IMR-90 (cell line): ENCODE results near the gene FAIM2. TPM values are rescaled to one million over a fixed set of nuclear protein-coding genes. Genes with fewer than 3 reads are reported as not detected.

Source experiments
- ATAC-seq: fragments of 200-7000 bp; cut with Tn5 transposase; 2 replicates; pipeline ENCODE4 v1.9.1; 2020; ENCODE audit warnings: low read depth, mild to moderate bottlenecking, moderate library complexity
- BruUV-seq: library from RNA; stranded (reverse); fragments of 400-500 nt; replicated peaks from 2 replicates; lab custom pipeline; 2021; lab: Mats Ljungman, UMichigan
- CTCF ChIA-PET: fragments of 300-600 bp; formaldehyde crosslinking; extraction: SDS; loops from one replicate; lab custom pipeline; 2021; ENCODE audit warnings: antibody characterized with exemption; lab: Yijun Ruan, JAX
- POLR2A ChIA-PET: fragments of 300-600 bp; sonication (Branson Sonifier 250); formaldehyde crosslinking; loops from one replicate; lab custom pipeline; 2022; ENCODE audit warnings: antibody characterized with exemption; ENCODE audit not compliant: unreplicated experiment; lab: Charles Lee
- DNase-seq: peaks from one replicate; pipeline ENCODE4 v3.0.0; 2013
- H2AFZ ChIP-seq: replicated peaks from 2 replicates; pipeline ENCODE3; 2013; ENCODE audit warnings: low read length, mild to moderate bottlenecking; ENCODE audit not compliant: poor library complexity
- H2AK5ac ChIP-seq: 2 replicates; pipeline ENCODE4 v1.6.1; 2013; ENCODE audit warnings: low read depth, low read length, inconsistent platforms
- H2AK9ac ChIP-seq: replicated peaks from 2 replicates; pipeline ENCODE3; 2013; ENCODE audit warnings: mild to moderate bottlenecking, low read depth, low read length, moderate library complexity; ENCODE audit not compliant: poor library complexity
- H2BK120ac ChIP-seq: 2 replicates; pipeline ENCODE4 v1.6.1; 2013; ENCODE audit warnings: low read depth, low read length, inconsistent platforms
- H2BK15ac ChIP-seq: 3 replicates; pipeline ENCODE4 v1.6.1; 2013; ENCODE audit warnings: low read depth, low read length, inconsistent platforms
- H2BK20ac ChIP-seq: 2 replicates; pipeline ENCODE4 v1.6.1; 2013; ENCODE audit warnings: low read depth, mild to moderate bottlenecking, inconsistent platforms, low read length, moderate library complexity
- H2BK5ac ChIP-seq: 2 replicates; pipeline ENCODE4 v1.6.1; 2013; ENCODE audit warnings: mild to moderate bottlenecking, low read depth, low read length, inconsistent platforms; ENCODE audit not compliant: poor library complexity, severe bottlenecking
- H3K14ac ChIP-seq: replicated peaks from 2 replicates; pipeline ENCODE4 v1.6.1; 2013; ENCODE audit warnings: low read depth, low read length, inconsistent platforms
- H3K18ac ChIP-seq: 2 replicates; pipeline ENCODE4 v1.6.1; 2013; ENCODE audit warnings: low read depth, low read length, control low read depth
- H3K23ac ChIP-seq: 2 replicates; pipeline ENCODE4 v1.6.1; 2013; ENCODE audit warnings: low read depth, low read length, inconsistent platforms
- H3K27ac ChIP-seq: 2 replicates; pipeline ENCODE4 v1.5.1; 2013; ENCODE audit warnings: mild to moderate bottlenecking, control low read depth, low read length; ENCODE audit not compliant: insufficient read depth
- H3K27me3 ChIP-seq: 2 replicates; pipeline ENCODE4 v1.6.1; 2013; ENCODE audit warnings: low read length; ENCODE audit not compliant: control insufficient read depth, insufficient read depth
- H3K36me3 ChIP-seq: 2 replicates; pipeline ENCODE4 v1.6.1; 2013; ENCODE audit warnings: low read length, mixed read lengths; ENCODE audit not compliant: control insufficient read depth, insufficient read depth
- H3K4ac ChIP-seq: 2 replicates; pipeline ENCODE4 v1.6.1; 2013; ENCODE audit warnings: low read depth, low read length, inconsistent platforms
- H3K4me1 ChIP-seq: 2 replicates; pipeline ENCODE4 v1.6.1; 2013; ENCODE audit warnings: low read length, mixed read lengths; ENCODE audit not compliant: control insufficient read depth, insufficient read depth
- H3K4me2 ChIP-seq: 2 replicates; pipeline ENCODE4 v1.6.1; 2013; ENCODE audit warnings: low read depth, mild to moderate bottlenecking, control low read depth, low read length, moderate library complexity
- H3K4me3 ChIP-seq: 2 replicates; pipeline ENCODE4 v1.5.1; 2013; ENCODE audit warnings: low read depth, mild to moderate bottlenecking, control low read depth, low read length, moderate library complexity; ENCODE audit not compliant: insufficient read depth
- H3K56ac ChIP-seq: 2 replicates; pipeline ENCODE4 v1.6.1; 2013; ENCODE audit warnings: low read length, inconsistent platforms; ENCODE audit not compliant: insufficient read depth; ENCODE audit errors: extremely low read depth
- H3K79me1 ChIP-seq, 2 experiments: 2 replicates each; pipeline ENCODE4 v1.6.1; 2013; ENCODE audit warnings: low read length in 2 of 2, inconsistent platforms in 1 of 2, low read depth in 1 of 2
- H3K9ac ChIP-seq: 2 replicates; pipeline ENCODE4 v1.6.1; 2013; ENCODE audit warnings: low read depth, low read length, control low read depth
- H3K9me1 ChIP-seq: 2 replicates; pipeline ENCODE4 v1.6.1; 2013; ENCODE audit warnings: low read length, inconsistent platforms; ENCODE audit not compliant: insufficient read depth
- H3K9me3 ChIP-seq: 2 replicates; pipeline ENCODE4 v1.6.1; 2013; ENCODE audit warnings: low read length; ENCODE audit not compliant: control insufficient read depth, insufficient read depth
- H4K20me1 ChIP-seq: 2 replicates; pipeline ENCODE4 v1.6.1; 2013; ENCODE audit warnings: low read length, inconsistent platforms; ENCODE audit not compliant: insufficient read depth
- H4K5ac ChIP-seq: 2 replicates; pipeline ENCODE4 v1.6.1; 2013; ENCODE audit warnings: mild to moderate bottlenecking, low read depth, low read length, control low read depth
- H4K8ac ChIP-seq, 2 experiments: 2 replicates each; pipeline ENCODE4 v1.6.1; 2013; ENCODE audit warnings: low read depth in 2 of 2, low read length in 2 of 2, control low read depth in 1 of 2, inconsistent platforms in 1 of 2
- H4K91ac ChIP-seq: 2 replicates; pipeline ENCODE4 v1.6.1; 2013; ENCODE audit warnings: low read depth, low read length, inconsistent platforms; ENCODE audit not compliant: insufficient read depth
- BHLHE40 ChIP-seq: fragments of 150-350 bp; IDR thresholded peaks from 2 replicates; pipeline ENCODE4 v1.6.1; 2016; ENCODE audit warnings: mild to moderate bottlenecking, low read depth, low read length
- CEBPB ChIP-seq: IDR thresholded peaks from 2 replicates; pipeline ENCODE4 v1.6.1; 2012; ENCODE audit warnings: low read depth, low read length, improper control_type of control experiment
- CHD1 ChIP-seq: IDR thresholded peaks from 2 replicates; pipeline ENCODE4 v1.6.1; 2012; ENCODE audit warnings: low read depth, low read length, improper control_type of control experiment
- MAZ ChIP-seq: IDR thresholded peaks from 2 replicates; pipeline ENCODE4 v1.6.1; 2012; ENCODE audit warnings: low read depth, mild to moderate bottlenecking, low read length, improper control_type of control experiment, moderate library complexity, borderline replicate concordance
- MXI1 ChIP-seq: IDR thresholded peaks from 2 replicates; pipeline ENCODE4 v1.6.1; 2012; ENCODE audit warnings: low read depth, mild to moderate bottlenecking, low read length, moderate library complexity, borderline replicate concordance
- NFE2L2 ChIP-seq: fragments of 150-350 bp; IDR thresholded peaks from 2 replicates; pipeline ENCODE4 v1.6.1; 2016; ENCODE audit warnings: low read depth, mild to moderate bottlenecking, low read length
- RCOR1 ChIP-seq: IDR thresholded peaks from 2 replicates; pipeline ENCODE4 v1.6.1; 2012; ENCODE audit warnings: mild to moderate bottlenecking, low read length, improper control_type of control experiment; ENCODE audit not compliant: insufficient replicate concordance
- RFX5 ChIP-seq: IDR thresholded peaks from 2 replicates; pipeline ENCODE4 v1.8.0; 2012; ENCODE audit warnings: low read depth, mild to moderate bottlenecking, low read length, moderate library complexity
- SMC3 ChIP-seq: fragments of 150-350 bp; IDR thresholded peaks from 2 replicates; pipeline ENCODE4 v1.6.1; 2016; ENCODE audit warnings: low read depth, mild to moderate bottlenecking, antibody characterized with exemption, low read length, moderate library complexity
- USF2 ChIP-seq: fragments of 150-350 bp; IDR thresholded peaks from 2 replicates; pipeline ENCODE4 v1.6.1; 2017; ENCODE audit warnings: mild to moderate bottlenecking, antibody characterized with exemption, low read length, low read depth
- WGBS, 2 experiments: methylation state at CpG; one replicate each; pipeline versions ENCODE4 v1.1.5 to v1.1.7; 2013; ENCODE audit warnings: missing lambda C conversion rate in 2 of 2; ENCODE audit not compliant: insufficient read length in 1 of 2; ENCODE audit errors: extremely low coverage in 2 of 2; 5-methylcytosine and 5-hydroxymethylcytosine counted together
- dilution Hi-C: fragments of 300-500 bp; cut with HindIII; formaldehyde crosslinking; loops from one replicate; pipeline ENCODE4 v1.14.3; 2018; ENCODE audit warnings: low sequenced_read_pairs; ENCODE audit not compliant: unreplicated experiment
- in situ Hi-C: fragments of 300-500 bp; cut with MboI; formaldehyde crosslinking; loops from 3 replicates; pipeline ENCODE4 v1.14.3; 2019; ENCODE audit warnings: low sequenced_read_pairs, inconsistent platforms, mixed read lengths
- intact Hi-C: fragments of 100-400 bp; cut with micrococcal nuclease; formaldehyde crosslinking; loops from 2 replicates; pipeline ENCODE4 v1.10.0; 2022
- polyA plus RNA-seq, 3 experiments: library from polyadenylated mRNA; depleted of rRNA; stranded (reverse); fragments of >200 nt; gene quantifications; 2 replicates each; pipeline ENCODE4 v1.2.3, GENCODE V29; 2012; ENCODE audit warnings: low replicate concordance in 1 of 3
- total RNA-seq: library from RNA; depleted of rRNA; stranded (reverse); fragments of >200 nt; gene quantifications from 2 replicates; pipeline ENCODE4 v1.2.3, GENCODE V29; 2012

The FAIM2 gene
- total and polyA plus RNA-seq, 2 of the 4 experiments (the other 2 are of a cell fraction): 0.72 to 5.3 TPM

GRCh38 chr12:49866859-49867569, 36.7 kb downstream of the FAIM2 start (continued):
- TF ChIP-seq USF2 (no peak), RCOR1 (no peak)

- Histone ChIP-seq H3K18ac (no peak overlapping the region), H3K4me1 (peaks cover 23% of the 10 kb centered on the region), H3K4ac (no peak overlapping the region), H3K79me1 (no peaks in the 10 kb centered on the region), H3K4me3 (no peak overlapping the region), H3K27ac (no peak overlapping the region), H2BK5ac (no peak overlapping the region), H3K9me3 (no peaks in the 10 kb centered on the region), H2BK20ac (no peak overlapping the region), H3K4me2 (no peak overlapping the region), H2BK15ac (no peak overlapping the region), H4K20me1 (0 out of 2 replicates have a peak, but pooled peaks cover 4% of the 10 kb centered on the region), H3K27me3 (peaks cover 22% of the 10 kb centered on the region), H3K56ac (no peak overlapping the region), H3K14ac (no peak overlapping the region), H4K91ac (no peak overlapping the region), H3K23ac (no peak overlapping the region), H3K36me3 (no peaks in the 10 kb centered on the region), H2AK5ac (no peak overlapping the region), H2AFZ (no peak overlapping the region), H4K5ac (no peak overlapping the region), H2BK120ac (no peak overlapping the region), H4K8ac (no peak overlapping the region), H3K9me1 (no peaks in the 10 kb centered on the region), H3K9ac (no peak overlapping the region), H2AK9ac (no peak overlapping the region)
- no peak for DNase-seq
- dilution Hi-C loops (no loop called here), intact Hi-C loops (no loop called here), in situ Hi-C loops (loop anchor here (5.0 kb wide), 2 partner anchors 87 to 187 kb away; partner anchors contain the start of gene AQP2)
- ChIA-PET POLR2A (no interaction called here), CTCF (interaction anchor here (1.7 to 2.4 kb wide), 2 partner anchors 190 to 205 kb away, joined by 3 to 9 read pairs; no protein-coding TSS in a partner anchor)
- BruUV-seq: no TSS peak
- TF ChIP-seq BHLHE40 (no peak), RFX5 (no peak), MAZ (no peak), MXI1 (no peak), SMC3 (no peak), CEBPB (no peak), CHD1 (no peak), NFE2L2 (no peak)
- WGBS, 2 experiments: 0% methylated on average over 1 of the region's 8 CpGs; no CpG with 5 or more reads in 1 of the 2 experiments
- no peak for ATAC-seq
Observed at GRCh38 chr12:49865782-49866135, 37.9 kb downstream of the FAIM2 start.
